ENCODE measurements around the gene FMN1. TPM values are rescaled to one million over a fixed set of nuclear protein-coding genes. Genes with fewer than 3 reads are reported as not detected.

The FMN1 gene
- total RNA-seq, 4 donors from 2014 or later: 2.6 to 6.6 (median 4.2) TPM

DNA sequence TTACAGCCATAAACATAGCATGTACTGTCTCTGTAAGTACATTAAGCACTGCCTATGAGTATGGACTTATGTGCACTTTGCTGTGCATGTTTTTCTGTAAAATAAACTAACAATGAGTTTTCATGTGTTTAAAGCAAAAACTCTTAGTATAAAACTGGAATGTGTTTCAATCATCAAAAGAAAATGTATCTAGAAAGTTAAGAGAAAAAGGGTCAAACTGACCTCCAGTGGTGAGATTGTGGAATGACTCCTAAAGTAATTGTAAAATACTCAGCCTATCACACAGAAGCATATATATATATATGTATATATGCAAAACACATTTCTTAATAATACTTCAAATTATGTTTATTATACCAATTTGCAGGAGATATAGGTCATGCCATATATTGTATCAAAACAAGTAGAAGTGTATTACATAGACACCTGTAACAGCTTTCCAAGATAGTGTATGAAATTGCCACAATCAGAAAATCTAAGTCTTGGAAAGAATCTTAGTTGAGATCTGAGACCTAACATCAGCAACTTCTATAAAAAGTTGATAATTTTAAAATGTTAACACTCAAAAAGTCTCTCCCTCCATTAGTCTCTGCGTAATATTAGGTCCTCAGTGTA is 199.6 kb downstream of the FMN1 start:
- no peak overlapping the region for H3K27ac ChIP-seq
- H3K4me3 ChIP-seq: no peak overlapping the region
- TF ChIP-seq, protein P1, sequence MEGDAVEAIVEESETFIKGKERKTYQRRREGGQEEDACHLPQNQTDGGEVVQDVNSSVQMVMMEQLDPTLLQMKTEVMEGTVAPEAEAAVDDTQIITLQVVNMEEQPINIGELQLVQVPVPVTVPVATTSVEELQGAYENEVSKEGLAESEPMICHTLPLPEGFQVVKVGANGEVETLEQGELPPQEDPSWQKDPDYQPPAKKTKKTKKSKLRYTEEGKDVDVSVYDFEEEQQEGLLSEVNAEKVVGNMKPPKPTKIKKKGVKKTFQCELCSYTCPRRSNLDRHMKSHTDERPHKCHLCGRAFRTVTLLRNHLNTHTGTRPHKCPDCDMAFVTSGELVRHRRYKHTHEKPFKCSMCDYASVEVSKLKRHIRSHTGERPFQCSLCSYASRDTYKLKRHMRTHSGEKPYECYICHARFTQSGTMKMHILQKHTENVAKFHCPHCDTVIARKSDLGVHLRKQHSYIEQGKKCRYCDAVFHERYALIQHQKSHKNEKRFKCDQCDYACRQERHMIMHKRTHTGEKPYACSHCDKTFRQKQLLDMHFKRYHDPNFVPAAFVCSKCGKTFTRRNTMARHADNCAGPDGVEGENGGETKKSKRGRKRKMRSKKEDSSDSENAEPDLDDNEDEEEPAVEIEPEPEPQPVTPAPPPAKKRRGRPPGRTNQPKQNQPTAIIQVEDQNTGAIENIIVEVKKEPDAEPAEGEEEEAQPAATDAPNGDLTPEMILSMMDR (IDR thresholded peaks at IDR 0.05 in 4 of 5, conservative IDR thresholded peaks at IDR 0.05 in 1 of 5): peak in 3 of 5 experiments; percentile 10 to 34 (median 30)
- TF ChIP-seq POLR2A (IDR thresholded peaks at IDR 0.05): no peak
- in situ Hi-C loops (cut with MboI; ENCODE audit: low sequenced_read_pairs in 4 of 4) (loop anchor here in 3 of 4 donors (25.0 kb wide), 1 partner anchor 333 kb away; no protein-coding TSS in a partner anchor), intact Hi-C loops (cut with DNase I; ENCODE audit: low total_unique reads) (loop anchor here (2.0 kb wide), 1 partner anchor 332 kb away; no protein-coding TSS in a partner anchor)
- no peaks in the 10 kb centered on the region for H3K4me1 ChIP-seq
- no peak for ATAC-seq
- H3K27me3 ChIP-seq: no peaks in the 10 kb centered on the region
- H3K36me3 ChIP-seq: no peaks in the 10 kb centered on the region
- DNase-seq: no peak
- no peaks in the 10 kb centered on the region for H3K9me3 ChIP-seq

DNA sequence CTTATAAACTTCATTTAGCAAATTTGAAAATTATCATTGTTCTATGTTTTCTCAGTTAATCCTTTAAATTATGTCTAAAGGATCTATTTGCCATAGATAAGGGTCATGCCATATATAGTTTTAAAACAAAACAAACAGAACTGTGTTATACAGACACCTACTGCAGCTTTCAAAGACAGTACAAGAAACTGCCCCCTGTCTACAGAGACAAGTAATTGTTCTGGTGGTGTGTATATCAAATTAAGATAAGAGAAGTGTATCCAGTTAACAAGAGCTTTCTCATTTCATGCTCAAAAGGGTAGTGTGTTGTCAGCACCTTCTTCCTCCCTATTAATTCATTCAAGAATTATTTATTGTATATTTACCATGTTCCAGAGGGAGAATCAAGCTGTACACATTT is 201.2 kb downstream of the FMN1 start:
- TF ChIP-seq, protein P1 (IDR thresholded peaks at IDR 0.05 in 4 of 5, conservative IDR thresholded peaks at IDR 0.05 in 1 of 5): no peak
- TF ChIP-seq POLR2A (IDR thresholded peaks at IDR 0.05): no peak
- no peaks in the 10 kb centered on the region for H3K27me3 ChIP-seq
- no peaks in the 10 kb centered on the region for H3K9me3 ChIP-seq
- intact Hi-C loops (cut with DNase I; ENCODE audit: low total_unique reads) (no loop called here), in situ Hi-C loops (cut with MboI; ENCODE audit: low sequenced_read_pairs in 4 of 4) (loop anchor here in 3 of 4 donors (25.0 kb wide), 1 partner anchor 331 kb away; no protein-coding TSS in a partner anchor)
- H3K36me3 ChIP-seq: no peaks in the 10 kb centered on the region
- no peak overlapping the region for H3K4me3 ChIP-seq
- ATAC-seq (no peak), DNase-seq (no peak)
- no peaks in the 10 kb centered on the region for H3K4me1 ChIP-seq
- H3K27ac ChIP-seq: no peak overlapping the region

GRCh38 chr15:32991619-32992111 is 202.8 kb downstream of the FMN1 start:
- ATAC-seq: no peak
- Histone ChIP-seq H3K27me3 (no peaks in the 10 kb centered on the region), H3K9me3 (no peaks in the 10 kb centered on the region), H3K4me1 (no peaks in the 10 kb centered on the region), H3K36me3 (no peaks in the 10 kb centered on the region), H3K4me3 (no peak overlapping the region), H3K27ac (no peak overlapping the region)
- intact Hi-C loops (cut with DNase I; ENCODE audit: low total_unique reads): no loop called here
- in situ Hi-C loops (cut with MboI; ENCODE audit: low sequenced_read_pairs in 4 of 4): loop anchor here in 3 of 4 donors (25.0 kb wide), 1 partner anchor 329 kb away; no protein-coding TSS in a partner anchor
- DNase-seq: no peak
- no peak for TF ChIP-seq POLR2A (IDR thresholded peaks at IDR 0.05)
- TF ChIP-seq, protein P1 (IDR thresholded peaks at IDR 0.05 in 4 of 5, conservative IDR thresholded peaks at IDR 0.05 in 1 of 5): no peak

GRCh38 chr15:32990071-32990470 is 204.4 kb downstream of the FMN1 start:
- no peaks in the 10 kb centered on the region for H3K36me3 ChIP-seq
- no peak overlapping the region for H3K27ac ChIP-seq
- DNase-seq (no peak), ATAC-seq (no peak)
- no peaks in the 10 kb centered on the region for H3K27me3 ChIP-seq
- TF ChIP-seq, protein P1 (IDR thresholded peaks at IDR 0.05 in 4 of 5, conservative IDR thresholded peaks at IDR 0.05 in 1 of 5): no peak
- TF ChIP-seq POLR2A (IDR thresholded peaks at IDR 0.05): no peak
- intact Hi-C loops (cut with DNase I; ENCODE audit: low total_unique reads): no loop called here
- no peaks in the 10 kb centered on the region for H3K4me1 ChIP-seq
- H3K9me3 ChIP-seq: no peaks in the 10 kb centered on the region
- in situ Hi-C loops (cut with MboI; ENCODE audit: low sequenced_read_pairs in 4 of 4): loop anchor here in 3 of 4 donors (25.0 kb wide), 1 partner anchor 328 kb away; no protein-coding TSS in a partner anchor
- no peak overlapping the region for H3K4me3 ChIP-seq

Data from gastrocnemius medialis (tissue), 4 donors.